CD4-positive, alpha-beta memory T cell (primary cell): ENCODE data around the gene MEGF11. TPM values are rescaled to one million over a fixed set of nuclear protein-coding genes. Genes with fewer than 3 reads are reported as not detected.

Experiments used
- CTCF ChIA-PET: fragments of 350-600 bp; sonication (Branson Sonifier 250); formaldehyde crosslinking; loops from one replicate; lab custom pipeline; 2021; ENCODE audit warnings: inconsistent platforms; ENCODE audit not compliant: partially characterized antibody; lab: Charles Lee
- POLR2A ChIA-PET: fragments of 350-600 bp; sonication (Branson Sonifier 250); formaldehyde crosslinking; loops from one replicate; lab custom pipeline; 2021; ENCODE audit not compliant: partially characterized antibody; lab: Charles Lee
- DNase-seq, 5 donors: peaks; one replicate each; pipeline versions ENCODE4 v3.0.0 to v3.0.0-alpha.2; 2020 to 2022; ENCODE audit warnings: mixed read lengths in 1 of 5
- H3K27ac ChIP-seq: one replicate; pipeline ENCODE4 v1.7.0; 2013; ENCODE audit warnings: low read depth, low read length
- H3K27me3 ChIP-seq: 2 replicates; pipeline ENCODE4 v1.7.0; 2013; ENCODE audit warnings: mild to moderate bottlenecking, low read length, moderate library complexity; ENCODE audit not compliant: insufficient read depth
- H3K36me3 ChIP-seq: 2 replicates; pipeline ENCODE4 v1.7.0; 2013; ENCODE audit warnings: mild to moderate bottlenecking, low read length, moderate library complexity; ENCODE audit not compliant: insufficient read depth
- H3K4me1 ChIP-seq: 2 replicates; pipeline ENCODE4 v1.7.0; 2013; ENCODE audit warnings: mild to moderate bottlenecking, low read length, moderate library complexity; ENCODE audit not compliant: insufficient read depth
- H3K4me3 ChIP-seq, 2 donors: one replicate each; pipeline ENCODE4 v1.7.0; 2013; ENCODE audit warnings: low read length in 2 of 2, mild to moderate bottlenecking in 1 of 2
- H3K9me3 ChIP-seq, 2 donors: one replicate each; pipeline ENCODE4 v1.7.0; 2013; ENCODE audit warnings: low read length in 2 of 2, control low read depth in 1 of 2; ENCODE audit not compliant: control insufficient read depth in 1 of 2
- H3K27ac Mint-ChIP-seq, 7 donors: one replicate each; pipeline ENCODE4 v1.8.0; 2020 to 2021; ENCODE audit warnings: mixed read lengths in 7 of 7, mild to moderate bottlenecking in 6 of 7, inconsistent platforms in 3 of 7, moderate library complexity in 3 of 7
- H3K27me3 Mint-ChIP-seq, 2 donors: one replicate each; pipeline ENCODE4 v1.8.0; 2020 to 2021; ENCODE audit warnings: mixed read lengths in 2 of 2
- H3K36me3 Mint-ChIP-seq, 2 donors: one replicate each; pipeline ENCODE4 v1.8.0; 2020 to 2021; ENCODE audit warnings: mixed read lengths in 2 of 2, inconsistent platforms in 1 of 2, mild to moderate bottlenecking in 1 of 2
- H3K4me1 Mint-ChIP-seq, 4 donors: one replicate each; pipeline ENCODE4 v1.8.0; 2020 to 2021; ENCODE audit warnings: mixed read lengths in 4 of 4, mild to moderate bottlenecking in 1 of 4
- H3K4me3 Mint-ChIP-seq, 8 donors: one replicate each; pipeline ENCODE4 v1.8.0; 2020 to 2021; ENCODE audit warnings: mixed read lengths in 8 of 8, mild to moderate bottlenecking in 7 of 8, moderate library complexity in 6 of 8, inconsistent platforms in 3 of 8
- H3K9me3 Mint-ChIP-seq, 8 donors: one replicate each; pipeline ENCODE4 v1.8.0; 2020 to 2021; ENCODE audit warnings: mixed read lengths in 8 of 8, mild to moderate bottlenecking in 5 of 8, inconsistent platforms in 3 of 8, moderate library complexity in 1 of 8
- intact Hi-C: fragments of 100-400 bp; cut with micrococcal nuclease; formaldehyde crosslinking; loops from one replicate; pipeline ENCODE4 v1.15.1; 2023
- polyA plus RNA-seq, 2 donors: library from polyadenylated mRNA; unstranded; fragments of 300-500 nt; fragmentation: Illumina TruSeq; gene quantifications; one replicate each; pipeline ENCODE4 v1.2.3, GENCODE V29; 2021
- total RNA-seq, 2 experiments: library from RNA; stranded (reverse); gene quantifications; one replicate each; pipeline ENCODE4 v1.2.3, GENCODE V29; 2021

Gene MEGF11
- total and polyA plus RNA-seq, 4 experiments from 2014 or later, result 0.69 TPM; not detected in 3

DNA sequence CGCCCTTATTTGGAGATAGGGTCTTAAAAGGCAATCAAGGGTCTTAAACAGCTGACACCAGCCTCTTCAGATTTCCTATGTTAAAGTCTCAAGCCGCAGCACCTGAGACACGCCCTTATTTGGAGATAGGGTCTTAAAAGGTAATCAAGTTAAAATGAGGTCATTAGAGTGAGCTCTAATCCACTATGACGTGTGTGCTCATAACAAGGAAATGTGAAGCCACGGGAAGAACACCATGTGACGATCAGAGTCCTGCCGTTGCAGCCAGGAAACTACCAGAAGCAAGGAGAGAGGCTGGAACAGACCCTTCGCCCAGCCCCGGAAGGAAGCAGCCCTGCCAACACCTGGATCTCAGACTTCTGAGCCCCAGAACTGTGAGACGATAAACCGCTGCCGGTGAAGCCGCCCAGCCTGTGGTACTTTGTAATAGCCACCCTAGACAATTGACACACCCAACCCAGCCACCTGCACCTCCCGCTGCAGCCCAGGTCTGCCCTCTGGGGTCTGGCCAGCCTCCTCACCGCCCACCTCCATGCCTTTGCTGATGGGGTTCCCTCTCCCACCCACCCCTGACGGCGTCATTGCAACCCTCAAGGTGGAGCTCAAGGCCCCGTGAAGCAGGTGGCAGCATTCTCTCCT is 137.9 kb downstream of the MEGF11 start:
- Histone ChIP-seq H3K9me3 (no peaks in the 10 kb centered on the region), H3K4me3 (no peak overlapping the region), H3K36me3 (no peaks in the 10 kb centered on the region), H3K4me1 (peaks cover 21% of the 10 kb centered on the region), H3K27me3 (no peaks in the 10 kb centered on the region), H3K27ac (no peak overlapping the region)
- Mint-ChIP-seq H3K4me3 (peak overlapping the region in 6 of 8 donors; percentile 28 to 75 (median 54)), H3K27ac (peak overlapping the region; percentile 38 to 98 (median 83)), H3K27me3 (peaks cover 0 to 5% of the 10 kb centered on the region in 2 donors), H3K4me1 (peaks cover 7 to 33% (median 25%) of the 10 kb centered on the region in 4 donors), H3K36me3 (no peaks in the 10 kb centered on the region), H3K9me3 (peaks cover 0 to 2% (median 0%) of the 10 kb centered on the region in 8 donors)
- intact Hi-C loops, result no loop called here
- CTCF ChIA-PET, result no interaction called here
- POLR2A ChIA-PET, result interaction anchor here (0.7 to 1.1 kb wide), 2 partner anchors 11 to 246 kb away, joined by 3 to 4 read pairs; partner anchors contain the start of gene RAB11A
- DNase-seq, result peak; percentile 50 to 90 (median 61)

DNA sequence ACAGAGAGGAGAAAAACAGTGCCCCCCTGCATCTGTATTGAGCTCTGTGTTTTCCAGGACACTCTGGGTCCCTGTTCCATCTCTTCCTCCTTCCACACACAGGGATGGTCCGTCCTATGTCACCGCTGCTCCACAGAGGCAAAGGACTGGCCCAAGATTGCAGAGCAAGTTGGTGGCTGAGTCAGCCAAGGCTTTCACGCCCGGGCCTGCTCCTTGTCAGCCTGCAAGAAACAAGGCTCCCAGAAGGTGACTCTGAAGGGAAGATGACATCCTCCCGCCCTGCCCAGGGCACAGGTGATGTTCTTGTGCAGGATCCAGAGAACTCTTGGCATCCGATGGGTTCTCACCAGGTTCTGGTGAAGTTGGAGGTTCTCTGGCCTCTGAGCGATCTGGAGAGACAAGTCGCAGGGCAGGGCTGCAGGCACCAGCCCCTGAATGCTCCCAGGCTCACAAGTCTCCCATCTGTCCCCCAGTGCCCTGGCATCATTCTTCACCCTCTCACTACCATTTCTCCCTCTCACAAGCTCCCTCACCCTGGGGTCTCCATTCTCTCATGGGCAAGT is 138.6 kb downstream of the MEGF11 start:
- Histone ChIP-seq H3K27me3 (no peaks in the 10 kb centered on the region), H3K9me3 (no peaks in the 10 kb centered on the region), H3K4me3 (no peak overlapping the region), H3K27ac (no peak overlapping the region), H3K36me3 (no peaks in the 10 kb centered on the region), H3K4me1 (peaks cover 21% of the 10 kb centered on the region)
- Mint-ChIP-seq H3K9me3 (peaks cover 0 to 2% (median 0%) of the 10 kb centered on the region in 8 donors), H3K27ac (peak overlapping the region; percentile 21 to 98 (median 83)), H3K4me3 (peak overlapping the region in 2 of 8 donors; percentile 20 to 47), H3K36me3 (no peaks in the 10 kb centered on the region), H3K27me3 (peaks cover 0 to 5% of the 10 kb centered on the region in 2 donors), H3K4me1 (peaks cover 7 to 33% (median 25%) of the 10 kb centered on the region in 4 donors)
- POLR2A ChIA-PET, result interaction anchor here (1.1 kb wide), 1 partner anchor 245 kb away, joined by 3 read pairs; the partner anchor contains the start of gene RAB11A
- CTCF ChIA-PET, result no interaction called here
- intact Hi-C loops, result no loop called here
- DNase-seq, result no peak

DNA sequence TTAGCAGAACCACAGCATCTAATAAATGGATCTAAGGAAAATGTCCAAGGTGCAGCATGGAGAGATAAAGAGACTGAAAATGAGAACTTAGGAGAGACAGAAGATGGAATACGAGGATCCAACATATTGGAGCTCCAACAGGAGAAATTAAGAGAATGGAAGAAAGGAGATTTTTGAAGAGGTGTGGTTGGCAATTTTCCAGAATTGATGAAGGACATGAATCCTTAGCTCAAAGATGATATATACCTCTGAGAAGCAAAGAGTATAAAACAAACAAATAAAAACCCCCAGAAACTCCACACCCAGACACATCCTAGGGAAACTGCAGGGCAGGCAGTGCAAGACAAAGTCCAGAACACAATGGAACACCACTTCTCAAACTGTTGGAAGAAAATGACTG is 141.2 kb downstream of the MEGF11 start:
- Mint-ChIP-seq H3K9me3 (no peaks in the 10 kb centered on the region), H3K4me3 (no peak overlapping the region), H3K27ac (peak overlapping the region in 1 of 7 donors; percentile 31), H3K4me1 (peaks cover 7 to 33% (median 23%) of the 10 kb centered on the region in 4 donors), H3K27me3 (peaks cover 5 to 12% of the 10 kb centered on the region in 2 donors), H3K36me3 (no peaks in the 10 kb centered on the region)
- Histone ChIP-seq H3K36me3 (no peaks in the 10 kb centered on the region), H3K27me3 (no peaks in the 10 kb centered on the region), H3K4me3 (no peak overlapping the region), H3K4me1 (peaks cover 21% of the 10 kb centered on the region), H3K27ac (no peak overlapping the region), H3K9me3 (no peaks in the 10 kb centered on the region)
- no peak for DNase-seq
- POLR2A ChIA-PET, result no interaction called here
- CTCF ChIA-PET, result no interaction called here
- intact Hi-C loops, result no loop called here

DNA sequence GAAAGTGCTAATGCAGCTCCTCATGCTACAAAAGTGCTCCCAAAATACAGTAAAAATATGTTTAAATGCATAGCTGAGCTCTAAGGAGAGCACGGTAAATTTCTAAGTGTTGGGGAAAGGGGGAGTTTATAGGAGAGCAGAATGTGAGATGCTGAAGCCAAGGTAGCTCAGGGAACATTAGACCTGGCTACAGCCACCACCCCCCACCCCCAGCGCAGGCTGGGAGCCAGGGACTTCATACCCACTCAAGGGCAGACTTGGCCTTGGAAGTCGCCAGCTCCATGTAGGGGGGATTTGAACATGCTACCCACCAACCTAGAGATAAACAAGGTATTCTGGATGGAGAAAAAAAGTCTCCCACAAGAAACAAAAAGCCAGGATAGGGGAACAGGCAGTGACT is 142.2 kb downstream of the MEGF11 start:
- H3K4me1 ChIP-seq, result peaks cover 14% of the 10 kb centered on the region
- Mint-ChIP-seq H3K27me3 (peaks cover 7 to 19% of the 10 kb centered on the region in 2 donors), H3K36me3 (no peaks in the 10 kb centered on the region), H3K9me3 (no peaks in the 10 kb centered on the region), H3K4me1 (peaks cover 6 to 27% (median 15%) of the 10 kb centered on the region in 4 donors), H3K27ac (no peak overlapping the region), H3K4me3 (no peak overlapping the region)
- POLR2A ChIA-PET, result no interaction called here
- no peaks in the 10 kb centered on the region for H3K36me3 ChIP-seq
- no peak overlapping the region for H3K27ac ChIP-seq
- CTCF ChIA-PET, result no interaction called here
- no peaks in the 10 kb centered on the region for H3K27me3 ChIP-seq
- H3K4me3 ChIP-seq, result no peak overlapping the region
- intact Hi-C loops, result no loop called here
- H3K9me3 ChIP-seq, result no peaks in the 10 kb centered on the region
- DNase-seq, result no peak

DNA sequence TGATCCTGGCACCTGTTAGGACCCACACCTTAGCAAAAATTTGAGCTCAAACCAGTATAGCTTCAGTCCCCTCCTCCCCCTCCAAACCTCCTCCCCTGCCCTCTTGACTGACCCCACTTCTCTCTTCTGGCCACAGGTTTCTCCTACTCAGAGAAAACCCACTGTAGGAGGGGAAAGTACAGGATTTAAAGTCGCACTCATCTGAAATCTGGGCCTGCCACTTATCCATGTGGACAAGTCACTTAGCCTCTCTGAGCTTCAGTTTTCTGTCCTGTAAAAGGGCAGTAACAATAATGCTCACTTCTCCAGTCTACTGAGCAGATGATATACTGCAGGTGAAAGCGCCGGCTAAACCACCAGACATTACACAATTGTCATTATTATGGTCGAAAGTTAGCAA is 142.7 kb downstream of the MEGF11 start:
- Mint-ChIP-seq H3K4me3 (no peak overlapping the region), H3K36me3 (no peaks in the 10 kb centered on the region), H3K27me3 (peaks cover 8 to 19% of the 10 kb centered on the region in 2 donors), H3K9me3 (no peaks in the 10 kb centered on the region), H3K27ac (peak overlapping the region in 1 of 7 donors; percentile 18), H3K4me1 (peaks cover 3 to 22% (median 10%) of the 10 kb centered on the region in 4 donors)
- Histone ChIP-seq H3K27me3 (no peaks in the 10 kb centered on the region), H3K27ac (no peak overlapping the region), H3K9me3 (no peaks in the 10 kb centered on the region), H3K4me3 (no peak overlapping the region), H3K4me1 (peaks cover 9% of the 10 kb centered on the region), H3K36me3 (no peaks in the 10 kb centered on the region)
- ChIA-PET POLR2A (no interaction called here), CTCF (no interaction called here)
- intact Hi-C loops, result no loop called here
- DNase-seq, result no peak

DNA sequence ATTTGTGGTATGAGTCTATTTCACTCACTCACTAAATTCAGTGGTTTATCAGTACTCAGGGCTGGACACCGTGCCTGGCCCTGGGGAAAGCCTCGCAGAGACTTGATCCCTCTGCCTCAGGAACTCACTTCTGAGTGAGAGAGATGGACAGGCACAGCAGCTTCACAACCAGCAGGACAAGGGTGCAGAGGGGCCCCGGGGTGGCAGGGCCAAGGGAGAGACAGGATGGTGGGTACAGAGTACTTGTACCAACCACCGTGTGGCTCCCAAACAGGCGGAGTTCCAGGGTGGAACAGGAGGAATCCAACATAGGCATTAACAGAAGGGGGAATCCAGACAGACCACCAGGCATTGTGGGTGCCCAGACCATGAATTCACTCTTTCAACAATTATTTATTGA is 143.7 kb downstream of the MEGF11 start:
- Histone ChIP-seq H3K4me3 (no peak overlapping the region), H3K27me3 (no peaks in the 10 kb centered on the region), H3K9me3 (no peaks in the 10 kb centered on the region), H3K4me1 (peaks cover under 1% of the 10 kb centered on the region), H3K27ac (no peak overlapping the region), H3K36me3 (no peaks in the 10 kb centered on the region)
- ChIA-PET POLR2A (no interaction called here), CTCF (no interaction called here)
- no peak overlapping the region for H3K4me3 Mint-ChIP-seq
- H3K27ac Mint-ChIP-seq, result no peak overlapping the region
- DNase-seq, result no peak
- H3K4me1 Mint-ChIP-seq, result peaks cover under 1 to 13% (median 2%) of the 10 kb centered on the region in 4 donors
- H3K27me3 Mint-ChIP-seq, result peaks cover 8 to 21% of the 10 kb centered on the region in 2 donors
- no peaks in the 10 kb centered on the region for H3K9me3 Mint-ChIP-seq
- H3K36me3 Mint-ChIP-seq, result no peaks in the 10 kb centered on the region
- intact Hi-C loops, result no loop called here

DNA sequence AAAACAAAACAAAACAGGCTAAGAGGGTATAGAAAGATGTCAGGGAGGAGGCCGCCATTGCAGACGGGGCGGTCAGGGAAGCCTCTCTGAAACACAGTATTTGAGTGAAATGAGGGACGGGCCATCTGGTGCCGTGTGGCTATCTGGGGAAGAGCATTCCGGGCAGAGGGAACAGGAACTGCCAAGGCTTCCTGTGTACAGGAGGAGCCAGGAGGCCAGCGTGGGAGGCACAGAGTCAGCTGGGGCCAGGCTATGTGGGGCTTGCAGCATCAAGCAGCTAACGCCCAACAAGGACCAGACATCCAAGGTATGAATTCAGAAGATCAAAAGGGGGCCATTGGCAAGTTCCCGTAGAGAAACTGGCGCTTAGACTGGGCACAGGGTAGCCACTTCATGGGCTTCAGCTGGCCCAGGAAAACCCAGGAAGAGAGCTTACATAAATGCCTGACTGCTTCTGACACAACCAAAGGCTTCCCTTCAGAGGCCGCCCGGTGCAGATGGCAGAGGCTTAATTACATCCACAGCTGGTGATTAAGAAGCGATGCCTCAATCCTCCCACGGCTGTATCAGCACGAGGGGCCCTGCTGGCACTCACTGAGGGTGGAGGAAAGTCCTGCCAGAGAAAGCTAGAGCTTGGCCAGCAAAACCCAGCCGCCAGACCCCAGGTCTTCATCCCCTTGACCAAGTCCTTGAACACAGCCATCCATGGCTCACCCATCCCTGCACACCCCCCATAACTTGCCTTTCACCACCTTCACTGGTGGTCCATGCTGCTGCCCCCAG is 144.9 kb downstream of the MEGF11 start:
- Histone ChIP-seq H3K36me3 (no peaks in the 10 kb centered on the region), H3K4me1 (no peaks in the 10 kb centered on the region), H3K27ac (no peak overlapping the region), H3K27me3 (no peaks in the 10 kb centered on the region), H3K4me3 (no peak overlapping the region), H3K9me3 (no peaks in the 10 kb centered on the region)
- intact Hi-C loops, result no loop called here
- H3K27ac Mint-ChIP-seq, result no peak overlapping the region
- H3K4me1 Mint-ChIP-seq, result peaks cover 0 to 5% (median under 1%) of the 10 kb centered on the region in 4 donors
- no peak for DNase-seq
- H3K4me3 Mint-ChIP-seq, result no peak overlapping the region
- H3K27me3 Mint-ChIP-seq, result peaks cover 8 to 21% of the 10 kb centered on the region in 2 donors
- no peaks in the 10 kb centered on the region for H3K36me3 Mint-ChIP-seq
- CTCF ChIA-PET, result no interaction called here
- H3K9me3 Mint-ChIP-seq, result no peaks in the 10 kb centered on the region
- POLR2A ChIA-PET, result no interaction called here
